Measurements from ENCODE around the gene MUSK.

The MUSK gene

GRCh38 chr9:110750272-110750671 lies 81.7 kb downstream of the MUSK start:
- no peak for TF ChIP-seq CTCF (conservative IDR thresholded peaks at IDR 0.05)
- H3K27ac ChIP-seq: no peak overlapping the region

- H3K27ac ChIP-seq: peak overlapping the region; percentile 47; the same call in 1 of the 2 replicates
- no peak for TF ChIP-seq CTCF (conservative IDR thresholded peaks at IDR 0.05)
Observed at GRCh38 chr9:110751971-110752370, 83.4 kb downstream of the MUSK start.

- peak overlapping the region; percentile 47 for H3K27ac ChIP-seq
- TF ChIP-seq CTCF (conservative IDR thresholded peaks at IDR 0.05): no peak
Observed at GRCh38 chr9:110752766-110753165, 84.2 kb downstream of the MUSK start.

- no peak for TF ChIP-seq CTCF (conservative IDR thresholded peaks at IDR 0.05)
- H3K27ac ChIP-seq: peak overlapping the region; percentile 47; the same call in 1 of the 2 replicates
Observed at GRCh38 chr9:110753731-110754231, 85.2 kb downstream of the MUSK start.

GRCh38 chr9:110755179-110755578 lies 86.6 kb downstream of the MUSK start:
- TF ChIP-seq CTCF (conservative IDR thresholded peaks at IDR 0.05): no peak

GRCh38 chr9:110758201-110758600 lies 89.6 kb downstream of the MUSK start:
- no peak overlapping the region for H3K27ac ChIP-seq
- TF ChIP-seq CTCF (conservative IDR thresholded peaks at IDR 0.05): no peak

More at GRCh38 chr9:110755179-110755578, 86.6 kb downstream of the MUSK start:
- H3K27ac ChIP-seq: no peak overlapping the region

GRCh38 chr9:110762783-110763182 lies 94.2 kb downstream of the MUSK start:
- TF ChIP-seq CTCF (conservative IDR thresholded peaks at IDR 0.05): no peak
- H3K27ac ChIP-seq: no peak overlapping the region

All from VCaP (cell line).